Raji (cell line): ENCODE results near the gene FBXL20.

ENCODE experiments used
- POLR2A ChIP-seq: IDR thresholded peaks from 2 replicates; pipeline ENCODE4 v1.6.1; 2011; ENCODE audit warnings: low read depth, low read length, control low read depth; ENCODE audit not compliant: insufficient read depth

Gene FBXL20

DNA sequence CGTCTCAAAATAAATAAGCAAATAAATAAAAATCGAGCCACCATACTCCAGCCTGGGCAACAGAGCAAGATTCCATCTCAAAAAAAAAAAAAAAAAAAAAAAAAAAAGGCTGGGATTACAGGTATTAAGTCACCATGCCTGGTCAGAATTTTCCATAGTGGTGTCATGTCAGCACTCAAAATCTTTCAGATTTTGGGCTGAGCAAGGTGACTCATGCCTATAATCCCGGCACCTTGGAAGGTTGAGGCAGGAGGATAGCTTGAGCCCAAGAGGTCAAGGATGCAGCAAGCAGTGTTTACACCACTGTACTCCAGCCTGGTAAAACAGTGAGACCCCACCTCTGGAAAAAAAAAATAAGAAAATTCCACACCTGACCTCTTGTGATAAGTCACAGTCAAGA, 52.2 kb downstream of the FBXL20 start:
- TF ChIP-seq POLR2A: no peak

DNA sequence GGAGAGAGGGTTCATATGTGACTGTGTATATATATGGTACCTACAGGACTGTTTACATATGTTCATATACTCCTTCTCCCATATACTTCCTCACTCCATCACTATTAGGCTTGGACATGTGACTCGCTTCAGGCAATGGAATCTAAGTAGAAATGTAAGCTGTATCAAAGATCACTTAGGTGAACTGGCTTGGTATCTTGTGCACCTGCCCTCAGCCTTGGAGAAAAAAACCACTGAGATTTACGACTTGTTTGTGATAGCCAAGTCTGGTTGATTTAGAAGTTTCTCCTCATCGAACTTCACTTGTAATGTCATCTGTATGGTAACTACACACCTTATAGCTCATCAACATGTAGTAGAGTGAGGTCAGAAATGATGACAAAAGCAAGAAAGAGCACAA, 59.9 kb downstream of the FBXL20 start:
- TF ChIP-seq POLR2A: no peak

GRCh38 chr17:39340731-39341130, 60.7 kb downstream of the FBXL20 start:
- TF ChIP-seq POLR2A: no peak

GRCh38 chr17:39339272-39339671, 62.2 kb downstream of the FBXL20 start:
- no peak for TF ChIP-seq POLR2A

GRCh38 chr17:39335704-39336223, 65.7 kb downstream of the FBXL20 start:
- no peak for TF ChIP-seq POLR2A

GRCh38 chr17:39332092-39332491, 69.3 kb downstream of the FBXL20 start:
- no peak for TF ChIP-seq POLR2A

- TF ChIP-seq POLR2A: no peak
Measured at GRCh38 chr17:39328815-39329214, 72.6 kb downstream of the FBXL20 start.

DNA sequence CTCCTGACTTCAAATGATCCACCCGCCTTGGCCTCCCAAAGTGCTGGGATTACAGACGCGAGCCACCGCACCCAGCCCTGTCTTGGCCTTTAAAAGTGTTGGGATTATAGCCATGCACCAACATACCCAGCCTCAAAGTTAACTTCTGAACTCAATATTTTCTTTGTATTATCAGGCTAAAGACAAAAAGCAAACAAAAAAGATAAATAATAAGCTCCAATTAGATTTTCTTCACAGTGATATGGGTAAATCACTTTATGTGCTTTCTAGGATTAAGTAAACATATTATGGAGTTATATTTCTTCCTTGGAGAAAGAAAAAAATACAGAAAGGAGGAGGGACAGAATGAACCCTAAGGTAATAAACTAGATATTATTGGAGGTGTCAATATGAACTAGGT, 74.3 kb downstream of the FBXL20 start:
- TF ChIP-seq POLR2A: no peak

DNA sequence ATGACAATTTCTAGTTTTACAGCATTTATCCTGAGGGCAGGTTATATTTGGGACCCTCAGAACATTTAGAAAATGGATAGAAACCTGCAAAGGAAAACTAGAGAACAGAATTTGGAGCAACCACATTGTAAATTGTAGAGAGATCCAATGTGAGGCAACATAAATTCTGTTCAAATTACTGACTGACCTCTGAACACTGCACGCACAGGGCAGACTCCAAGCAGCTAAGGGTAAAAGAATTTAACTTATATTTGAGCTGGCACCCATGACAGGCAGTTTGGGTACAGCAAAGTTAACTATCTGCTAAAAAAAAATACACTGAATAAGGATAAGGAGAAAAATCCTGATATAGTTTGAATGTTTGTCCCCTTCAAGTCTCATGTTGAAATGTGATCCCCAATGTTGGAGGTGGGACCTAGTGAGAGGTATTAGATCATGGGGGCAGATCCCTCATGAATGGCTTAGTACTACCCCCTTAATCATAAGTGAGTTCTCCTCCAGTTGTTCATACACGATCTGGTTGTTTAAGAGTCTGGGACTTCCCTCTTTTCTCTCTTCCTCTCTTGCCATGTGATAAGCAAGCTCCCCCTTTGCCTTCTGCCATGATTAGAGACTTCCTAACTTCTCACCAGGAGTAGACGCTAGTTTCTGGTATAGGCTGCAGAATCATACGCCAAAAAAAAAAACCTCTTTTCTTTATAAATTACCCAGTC, 75.7 kb downstream of the FBXL20 start:
- TF ChIP-seq POLR2A: no peak

- TF ChIP-seq POLR2A: no peak
Measured at GRCh38 chr17:39318636-39319035, 82.8 kb downstream of the FBXL20 start.

- TF ChIP-seq POLR2A: no peak
Measured at GRCh38 chr17:39306509-39307212, 94.8 kb downstream of the FBXL20 start.

- TF ChIP-seq POLR2A: no peak
Measured at GRCh38 chr17:39305978-39306377, 95.4 kb downstream of the FBXL20 start.

GRCh38 chr17:39304188-39304587, 97.2 kb downstream of the FBXL20 start:
- no peak for TF ChIP-seq POLR2A

- no peak for TF ChIP-seq POLR2A
Measured at GRCh38 chr17:39294060-39294459, 107.4 kb downstream of the FBXL20 start.

DNA sequence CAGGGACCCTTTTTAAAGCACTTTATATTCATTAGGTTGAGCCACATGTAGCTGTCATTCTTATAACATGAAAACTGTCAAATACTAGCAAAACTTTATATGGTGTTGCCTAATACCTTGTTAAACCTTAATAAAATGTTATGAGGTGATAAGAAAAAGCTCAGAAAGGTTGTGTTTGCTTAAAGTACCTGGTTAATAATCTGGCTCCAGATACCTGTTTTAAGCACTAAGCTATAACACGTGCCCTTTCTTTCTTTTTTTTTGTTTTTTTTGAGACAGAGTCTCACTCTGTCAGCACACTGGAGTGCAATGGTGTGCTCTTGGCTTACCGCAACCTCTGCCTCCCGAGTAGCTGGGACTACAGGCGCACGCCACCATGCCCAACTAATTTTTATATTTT, 116.7 kb downstream of the FBXL20 start:
- TF ChIP-seq POLR2A: no peak

DNA sequence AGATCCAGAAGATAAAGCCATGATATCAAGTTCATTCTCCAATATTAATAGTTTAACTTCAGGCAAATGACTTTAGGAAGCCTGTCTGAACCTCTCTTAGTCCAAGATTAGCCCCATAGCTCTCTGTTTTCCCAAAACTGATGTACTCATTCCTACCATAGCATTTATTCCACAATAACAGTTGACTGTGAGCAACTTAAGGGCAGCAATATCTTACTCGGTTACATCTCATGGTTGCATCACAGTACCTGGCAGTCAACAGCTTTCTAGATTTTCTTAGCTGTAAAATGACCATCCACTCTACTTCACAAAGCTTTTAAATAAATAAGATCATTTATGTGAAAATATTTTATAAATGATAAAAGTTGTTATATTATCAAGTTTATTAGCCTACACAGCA, 117.5 kb downstream of the FBXL20 start:
- TF ChIP-seq POLR2A: no peak
